ENCODE results near the gene ARHGAP9.
"Not testable (repeated sequence)": the region's sequence is repeated elsewhere in the genome, so short reads cannot be mapped to it uniquely, and the experiment has no call there.

Gene ARHGAP9

GRCh38 chr12:57459055-57459749, 20.5 kb downstream of the ARHGAP9 start:
- DNase-seq (ENCODE audit: low read depth in 3 of 3): peak; percentile 86 to 96 (median 94)

GRCh38 chr12:57458665-57459054, 21.0 kb downstream of the ARHGAP9 start:
- DNase-seq (ENCODE audit: low read depth in 3 of 3): no peak

GRCh38 chr12:57456737-57457490, 22.8 kb downstream of the ARHGAP9 start:
- DNase-seq (ENCODE audit: low read depth in 3 of 3): no peak

GRCh38 chr12:57456145-57456700, 23.4 kb downstream of the ARHGAP9 start:
- DNase-seq (ENCODE audit: low read depth in 3 of 3): no peak

GRCh38 chr12:57455374-57456144, 24.1 kb downstream of the ARHGAP9 start:
- DNase-seq (ENCODE audit: low read depth in 3 of 3): no peak

GRCh38 chr12:57454566-57455373, 24.9 kb downstream of the ARHGAP9 start, which contains the start of gene INHBE:
TSS of gene INHBE (plus strand) at chr12:57455307. CDS start at chr12:57455537, 230 bp downstream.
- DNase-seq (ENCODE audit: low read depth in 3 of 3): no peak

GRCh38 chr12:57454213-57454565, 25.5 kb downstream of the ARHGAP9 start:
- no peak for DNase-seq (ENCODE audit: low read depth in 3 of 3)

- peak in 1 of 3 experiments; percentile 67 for DNase-seq (ENCODE audit: low read depth in 3 of 3)
Measured at GRCh38 chr12:57452937-57453509, 26.6 kb downstream of the ARHGAP9 start.

- DNase-seq (ENCODE audit: low read depth in 3 of 3): peak in 1 of 3 experiments; percentile 46
Measured at GRCh38 chr12:57452181-57452936, 27.3 kb downstream of the ARHGAP9 start.

- DNase-seq (ENCODE audit: low read depth in 3 of 3): no peak
Measured at GRCh38 chr12:57451233-57451778, 28.4 kb downstream of the ARHGAP9 start.

- DNase-seq (ENCODE audit: low read depth in 3 of 3): no peak
Measured at GRCh38 chr12:57450057-57450456, 29.6 kb downstream of the ARHGAP9 start.

- no peak for DNase-seq (ENCODE audit: low read depth in 3 of 3)
Measured at GRCh38 chr12:57449375-57449774, 30.3 kb downstream of the ARHGAP9 start.

GRCh38 chr12:57448669-57449068, 31.0 kb downstream of the ARHGAP9 start:
- no peak for DNase-seq (ENCODE audit: low read depth in 3 of 3)

- no peak for DNase-seq (ENCODE audit: low read depth in 3 of 3)
Measured at GRCh38 chr12:57446292-57446960, 33.2 kb downstream of the ARHGAP9 start.

GRCh38 chr12:57444744-57445143, 34.9 kb downstream of the ARHGAP9 start:
- no peak for DNase-seq (ENCODE audit: low read depth in 3 of 3)

- DNase-seq (ENCODE audit: low read depth in 3 of 3): not testable (repeated sequence)
Measured at GRCh38 chr12:57444337-57444736, 35.3 kb downstream of the ARHGAP9 start.

GRCh38 chr12:57441846-57442427, 37.7 kb downstream of the ARHGAP9 start:
- no peak for DNase-seq (ENCODE audit: low read depth in 3 of 3)

GRCh38 chr12:57441393-57441792, 38.3 kb downstream of the ARHGAP9 start:
- DNase-seq (ENCODE audit: low read depth in 3 of 3): not testable (repeated sequence)

GRCh38 chr12:57439762-57440266, 39.9 kb downstream of the ARHGAP9 start:
- DNase-seq (ENCODE audit: low read depth in 3 of 3): no peak
